Measurements from ENCODE around the gene ABCD1.
A peak's percentile ranks its signal among the peaks of the same experiment; 100 is the strongest.

ABCD1 gene

GRCh38 chrX:153723351-153724251 is 1.1 kb upstream of the ABCD1 start:
- Histone ChIP-seq H3K4me3 (ENCODE audit: low read depth, low read length, poor library complexity, severe bottlenecking) (peak overlapping the region; percentile 91), H3K36me3 (ENCODE audit: insufficient read depth, low read length) (peaks cover 28% of the 10 kb centered on the region), H3K79me2 (ENCODE audit: insufficient read depth, low read length) (no peaks in the 10 kb centered on the region), H3K9me3 (ENCODE audit: low read length) (no peaks in the 10 kb centered on the region), H3F3A (ENCODE audit: insufficient read depth, low read length) (no peaks in the 10 kb centered on the region), H4K20me1 (ENCODE audit: insufficient read depth, low read length) (no peaks in the 10 kb centered on the region), H3K4me2 (ENCODE audit: low read length) (peak overlapping the region; percentile 80), H3K27me3 (ENCODE audit: insufficient read depth, low read length) (no peaks in the 10 kb centered on the region), H3K4me1 (ENCODE audit: insufficient read depth, low read length, severe bottlenecking) (peaks cover 42% of the 10 kb centered on the region), H3K27ac (ENCODE audit: low read depth, low read length, poor library complexity, severe bottlenecking) (peak overlapping the region; percentile 30), H3K9me2 (ENCODE audit: low read depth, low read length) (no peaks in the 10 kb centered on the region), H3K9ac (ENCODE audit: low read length) (peak overlapping the region; percentile 85), H2AFZ (ENCODE audit: low read length) (no peak overlapping the region)
- TF ChIP-seq EZH2 (IDR thresholded peaks at IDR 0.05; ENCODE audit: borderline replicate concordance, low read length) = no peak
- TF ChIP-seq CTCF (IDR thresholded peaks at IDR 0.05; ENCODE audit: low read length) = peak; percentile 51

- H3K9me2 ChIP-seq (ENCODE audit: low read depth, low read length) = no peaks in the 10 kb centered on the region
- H3K27ac ChIP-seq (ENCODE audit: low read depth, low read length, poor library complexity, severe bottlenecking) = peak overlapping the region; percentile 76
- no peaks in the 10 kb centered on the region for H3K27me3 ChIP-seq (ENCODE audit: insufficient read depth, low read length)
- peaks cover 13% of the 10 kb centered on the region; the same call in 1 of the 2 replicates for H3K36me3 ChIP-seq (ENCODE audit: insufficient read depth, low read length)
- H3K79me2 ChIP-seq (ENCODE audit: insufficient read depth, low read length) = no peaks in the 10 kb centered on the region
- peak overlapping the region; percentile 65; the same call in 1 of the 2 replicates for H3K9ac ChIP-seq (ENCODE audit: low read length)
- peaks cover 42% of the 10 kb centered on the region for H3K4me1 ChIP-seq (ENCODE audit: insufficient read depth, low read length, severe bottlenecking)
- H3K9me3 ChIP-seq (ENCODE audit: low read length) = no peaks in the 10 kb centered on the region
- TF ChIP-seq EZH2 (IDR thresholded peaks at IDR 0.05; ENCODE audit: borderline replicate concordance, low read length) = no peak
- TF ChIP-seq CTCF (IDR thresholded peaks at IDR 0.05; ENCODE audit: low read length) = no peak
- no peaks in the 10 kb centered on the region for H4K20me1 ChIP-seq (ENCODE audit: insufficient read depth, low read length)
- peak overlapping the region; percentile 81 for H3K4me2 ChIP-seq (ENCODE audit: low read length)
- peak overlapping the region; percentile 91 for H3K4me3 ChIP-seq (ENCODE audit: low read depth, low read length, poor library complexity, severe bottlenecking)
- H3F3A ChIP-seq (ENCODE audit: insufficient read depth, low read length) = no peaks in the 10 kb centered on the region
- H2AFZ ChIP-seq (ENCODE audit: low read length) = no peak overlapping the region
Observed at GRCh38 chrX:153725039-153725831, 579 bp downstream of the ABCD1 start.

- peaks cover 42% of the 10 kb centered on the region for H3K4me1 ChIP-seq (ENCODE audit: insufficient read depth, low read length, severe bottlenecking)
- no peak overlapping the region; the same call in 1 of the 2 replicates for H3K4me2 ChIP-seq (ENCODE audit: low read length)
- H3K9me2 ChIP-seq (ENCODE audit: low read depth, low read length) = no peaks in the 10 kb centered on the region
- peaks cover 7% of the 10 kb centered on the region; the same call in 1 of the 2 replicates for H3K36me3 ChIP-seq (ENCODE audit: insufficient read depth, low read length)
- no peaks in the 10 kb centered on the region for H3K79me2 ChIP-seq (ENCODE audit: insufficient read depth, low read length)
- H3K27ac ChIP-seq (ENCODE audit: low read depth, low read length, poor library complexity, severe bottlenecking) = no peak overlapping the region
- H3K27me3 ChIP-seq (ENCODE audit: insufficient read depth, low read length) = no peaks in the 10 kb centered on the region
- H3F3A ChIP-seq (ENCODE audit: insufficient read depth, low read length) = no peaks in the 10 kb centered on the region
- no peak overlapping the region for H2AFZ ChIP-seq (ENCODE audit: low read length)
- TF ChIP-seq CTCF (IDR thresholded peaks at IDR 0.05; ENCODE audit: low read length) (no peak), EZH2 (IDR thresholded peaks at IDR 0.05; ENCODE audit: borderline replicate concordance, low read length) (no peak)
- no peaks in the 10 kb centered on the region for H3K9me3 ChIP-seq (ENCODE audit: low read length)
- no peak overlapping the region for H3K4me3 ChIP-seq (ENCODE audit: low read depth, low read length, poor library complexity, severe bottlenecking)
- no peak overlapping the region for H3K9ac ChIP-seq (ENCODE audit: low read length)
- no peaks in the 10 kb centered on the region for H4K20me1 ChIP-seq (ENCODE audit: insufficient read depth, low read length)
Observed at GRCh38 chrX:153725832-153726285, 1.2 kb downstream of the ABCD1 start.

Data from OCI-LY1 (cell line).